Kidney (tissue), 14 donors: Measurements from ENCODE around the gene CKAP2L. TPM values are rescaled to one million over a fixed set of nuclear protein-coding genes. Genes with fewer than 3 reads are reported as not detected.

Experiments used
- DNase-seq, 5 donors: peaks; one replicate each; pipeline ENCODE4 v3.0.0-alpha.2; 2013 to 2020
- FAIRE-seq: peaks from 2 replicates; lab custom pipeline; 2012; peaks lifted over from hg19 to GRCh38; lab: Jason Lieb, UNC
- H3K27ac ChIP-seq, 2 donors: one replicate each; pipeline ENCODE4 v1.7.0; 2013; ENCODE audit warnings: low read depth in 2 of 2, low read length in 2 of 2, inconsistent platforms in 1 of 2
- H3K27me3 ChIP-seq: one replicate; pipeline ENCODE4 v1.7.1; 2013; ENCODE audit warnings: low read length, inconsistent platforms; ENCODE audit not compliant: control insufficient read depth, insufficient read depth
- H3K36me3 ChIP-seq, 3 donors: one replicate each; pipeline versions ENCODE4 v1.7.0 to v1.7.1; 2013; ENCODE audit warnings: low read length in 3 of 3, control low read depth in 1 of 3, inconsistent platforms in 1 of 3; ENCODE audit not compliant: insufficient read depth in 3 of 3, control insufficient read depth in 2 of 3
- H3K4me1 ChIP-seq, 3 donors: one replicate each; pipeline versions ENCODE4 v1.7.0 to v1.7.1; 2013; ENCODE audit warnings: low read length in 3 of 3, inconsistent platforms in 1 of 3, low read depth in 1 of 3; ENCODE audit not compliant: control insufficient read depth in 2 of 3, insufficient read depth in 2 of 3
- H3K4me3 ChIP-seq, 3 donors: one replicate each; pipeline versions ENCODE4 v1.7.0 to v1.8.1; 2013; ENCODE audit warnings: low read length in 3 of 3, control low read depth in 1 of 3, inconsistent platforms in 1 of 3
- H3K9ac ChIP-seq, 3 donors: one replicate each; pipeline versions ENCODE4 v1.7.0 to v1.7.1; 2013; ENCODE audit warnings: low read length in 3 of 3, control low read depth in 1 of 3, inconsistent platforms in 1 of 3
- H3K9me3 ChIP-seq, 3 donors: one replicate each; pipeline versions ENCODE4 v1.7.0 to v1.7.1; 2013; ENCODE audit warnings: low read length in 3 of 3, control low read depth in 1 of 3, inconsistent platforms in 1 of 3; ENCODE audit not compliant: control insufficient read depth in 2 of 3, insufficient read depth in 1 of 3
- CTCF ChIP-seq: IDR thresholded peaks from 3 replicates; pipeline ENCODE4 v1.5.1; 2012; ENCODE audit warnings: mild to moderate bottlenecking, moderate library complexity, borderline replicate concordance; ENCODE audit not compliant: insufficient read depth; ENCODE audit errors: extremely low read depth
- intact Hi-C: fragments of 100-400 bp; cut with DNase I; formaldehyde crosslinking; loops from one replicate; pipeline ENCODE4 v1.11.1; 2022
- polyA plus RNA-seq: library from polyadenylated mRNA; stranded (reverse); fragments of 350-450 nt; fragmentation: Illumina TruSeq; extraction: RNeasy Lipid Tissue Mini Kit (QIAGEN cat#74804); gene quantifications from one replicate; pipeline ENCODE4 v1.2.3, GENCODE V29; 2014; ENCODE audit warnings: low read depth, low replicate concordance; ENCODE audit not compliant: insufficient read depth
- total RNA-seq: library from RNA; stranded (reverse); fragmentation: NEBNext Ultra II Directional; extraction: Animal tissue kit (Norgen Biotek cat#: 25700); gene quantifications from one replicate; pipeline ENCODE4 v1.2.1, GENCODE V29; 2021
- donor health status: control.
- donor health status: control.
- donor health status: control.
- donor health status: control.
- donor health status: control.
- donor health status: DM: yes; HTN: yes; CAD: no.
- donor health status: Normal renal cell carcinoma (clear cell type).

Gene CKAP2L
- total and polyA plus RNA-seq, 2 donors from 2014 or later: 0.88 TPM; not detected in 1

- no peak overlapping the region for H3K4me3 ChIP-seq
- no peak overlapping the region for H3K27ac ChIP-seq
- H3K9me3 ChIP-seq: no peaks in the 10 kb centered on the region
- FAIRE-seq (no peak), DNase-seq (no peak)
- intact Hi-C loops: no loop called here
- TF ChIP-seq CTCF: no peak
- H3K4me1 ChIP-seq: peaks cover 0 to 21% (median 12%) of the 10 kb centered on the region in 3 donors
- H3K36me3 ChIP-seq: no peaks in the 10 kb centered on the region
- H3K27me3 ChIP-seq: no peaks in the 10 kb centered on the region
- no peak overlapping the region for H3K9ac ChIP-seq
Measured at GRCh38 chr2:112809112-112809511, 44.7 kb upstream of the CKAP2L start.

GRCh38 chr2:112807233-112807807 is 42.9 kb upstream of the CKAP2L start:
- H3K36me3 ChIP-seq: no peaks in the 10 kb centered on the region
- no peak overlapping the region for H3K9ac ChIP-seq
- DNase-seq: no peak
- intact Hi-C loops: no loop called here
- H3K4me3 ChIP-seq: no peak overlapping the region
- peaks cover 0 to 9% (median 7%) of the 10 kb centered on the region in 3 donors for H3K4me1 ChIP-seq
- no peak for TF ChIP-seq CTCF
- no peaks in the 10 kb centered on the region for H3K9me3 ChIP-seq
- H3K27ac ChIP-seq: no peak overlapping the region
- FAIRE-seq: no peak
- H3K27me3 ChIP-seq: no peaks in the 10 kb centered on the region

- FAIRE-seq: no peak
- H3K9ac ChIP-seq: no peak overlapping the region
- no peaks in the 10 kb centered on the region for H3K36me3 ChIP-seq
- no peaks in the 10 kb centered on the region for H3K4me1 ChIP-seq
- no peaks in the 10 kb centered on the region for H3K27me3 ChIP-seq
- no peaks in the 10 kb centered on the region for H3K9me3 ChIP-seq
- no peak overlapping the region for H3K27ac ChIP-seq
- peak in 1 of 5 donors; percentile 8 for DNase-seq
- H3K4me3 ChIP-seq: no peak overlapping the region
- no peak for TF ChIP-seq CTCF
- intact Hi-C loops: no loop called here
Measured at GRCh38 chr2:112805542-112805941, 41.1 kb upstream of the CKAP2L start.
